GM21390 (cell line): ENCODE measurements around the gene KLHL22.
"Not testable (repeated sequence)": the region's sequence is repeated elsewhere in the genome, so short reads cannot be mapped to it uniquely, and the experiment has no call there.

Experiments used
- ATAC-seq: cut with Tn5 transposase; IDR thresholded peaks from one replicate; pipeline ENCODE4 v1.9.1; 2021; ENCODE audit not compliant: unreplicated experiment

Gene KLHL22

DNA sequence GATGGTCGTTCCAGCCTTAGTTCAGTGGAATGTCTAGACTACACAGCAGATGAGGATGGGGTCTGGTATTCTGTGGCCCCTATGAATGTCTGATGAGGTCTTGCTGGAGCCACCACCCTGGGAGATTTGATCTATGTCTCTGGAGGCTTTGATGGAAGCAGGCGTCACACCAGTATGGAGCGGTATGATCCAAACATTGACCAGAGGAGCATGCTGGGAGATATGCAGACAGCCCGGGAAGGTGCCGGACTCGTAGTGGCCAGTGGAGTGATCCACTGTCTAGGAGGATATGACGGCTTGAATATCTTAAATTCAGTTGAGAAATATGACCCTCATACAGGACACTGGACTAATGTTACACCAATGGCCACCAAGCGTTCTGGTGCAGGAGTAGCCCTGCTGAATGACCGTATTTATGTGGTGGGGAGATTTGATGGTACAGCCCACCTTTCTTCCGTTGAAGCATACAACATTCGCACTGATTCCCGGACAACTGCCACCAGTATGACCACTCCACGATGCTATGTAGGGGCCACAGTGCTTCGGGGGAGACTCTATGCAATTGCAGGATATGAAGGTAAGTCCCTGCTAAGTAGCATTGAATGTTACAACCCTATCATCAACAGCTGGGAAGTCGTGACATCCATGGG, 44.3 kb downstream of the KLHL22 start:
- ATAC-seq = not testable (repeated sequence)

DNA sequence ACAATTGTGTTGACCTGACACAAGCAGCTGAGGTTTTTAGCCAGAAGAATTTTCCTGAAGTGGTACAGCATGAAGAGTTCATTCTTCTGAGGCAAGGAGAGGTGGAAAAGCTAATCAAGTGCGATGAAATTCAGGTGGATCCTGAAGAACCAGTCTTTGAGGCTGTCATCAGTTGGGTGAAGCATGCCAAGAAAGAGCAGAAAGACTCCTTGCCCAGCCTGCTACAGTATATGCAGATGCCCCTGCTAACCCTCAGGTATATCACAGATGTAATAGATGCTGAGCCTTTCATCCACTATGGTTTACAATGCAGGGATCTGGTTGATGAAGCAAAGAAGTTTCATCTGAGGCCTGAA, 45.1 kb downstream of the KLHL22 start:
- no peak for ATAC-seq

DNA sequence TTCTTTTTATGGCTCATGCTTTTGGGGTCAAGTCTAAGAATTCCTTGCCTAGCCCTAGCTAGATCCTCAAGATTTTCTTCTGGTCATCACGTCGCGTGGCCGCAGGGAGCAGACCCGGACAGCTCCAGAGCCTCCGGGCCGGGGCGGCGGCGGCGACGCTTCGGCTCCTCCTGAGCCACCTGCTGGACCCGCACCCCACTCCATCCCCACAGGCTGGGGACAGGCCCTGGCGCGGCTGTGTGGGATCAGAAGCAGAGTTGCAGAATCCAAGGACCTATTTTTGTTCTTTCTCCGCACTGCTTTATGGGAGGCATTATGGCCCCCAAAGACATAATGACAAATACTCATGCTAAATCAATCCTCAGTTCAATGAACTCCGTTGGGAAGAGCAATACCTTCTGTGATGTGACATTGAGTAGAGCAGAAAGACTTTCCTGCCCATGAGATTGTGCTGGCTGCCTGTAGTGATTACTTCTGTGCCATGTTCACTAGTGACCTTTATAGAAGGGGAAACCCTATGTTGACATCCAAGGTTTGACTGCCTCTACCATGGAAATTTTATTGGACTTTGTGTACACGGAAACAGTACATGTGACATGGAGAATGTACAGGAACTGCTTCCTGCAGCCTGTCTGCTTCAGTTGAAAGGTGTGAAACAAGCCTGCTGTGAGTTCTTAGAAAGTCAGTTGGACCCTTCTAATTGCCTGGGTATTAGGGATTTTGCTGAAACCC, 45.6 kb downstream of the KLHL22 start:
- no peak for ATAC-seq

DNA sequence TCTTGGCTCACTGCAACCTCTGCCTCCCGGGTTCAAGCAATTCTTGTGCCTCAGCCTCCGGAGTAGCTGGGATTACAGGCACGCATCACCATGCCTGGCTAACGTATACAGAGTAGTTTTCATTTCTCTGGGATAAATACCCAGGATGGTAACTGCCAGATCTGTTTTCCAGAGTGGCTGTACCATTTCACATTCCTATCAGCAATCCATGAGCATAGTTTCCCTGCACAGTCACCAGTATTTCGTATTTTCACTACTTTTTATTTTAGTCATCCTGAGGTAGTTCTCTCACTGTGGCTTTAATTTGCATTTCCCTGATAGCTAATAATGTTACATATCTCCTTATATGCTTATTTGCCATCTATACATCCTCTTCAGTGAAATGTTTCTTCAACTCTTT, 47.0 kb downstream of the KLHL22 start:
- ATAC-seq = no peak

DNA sequence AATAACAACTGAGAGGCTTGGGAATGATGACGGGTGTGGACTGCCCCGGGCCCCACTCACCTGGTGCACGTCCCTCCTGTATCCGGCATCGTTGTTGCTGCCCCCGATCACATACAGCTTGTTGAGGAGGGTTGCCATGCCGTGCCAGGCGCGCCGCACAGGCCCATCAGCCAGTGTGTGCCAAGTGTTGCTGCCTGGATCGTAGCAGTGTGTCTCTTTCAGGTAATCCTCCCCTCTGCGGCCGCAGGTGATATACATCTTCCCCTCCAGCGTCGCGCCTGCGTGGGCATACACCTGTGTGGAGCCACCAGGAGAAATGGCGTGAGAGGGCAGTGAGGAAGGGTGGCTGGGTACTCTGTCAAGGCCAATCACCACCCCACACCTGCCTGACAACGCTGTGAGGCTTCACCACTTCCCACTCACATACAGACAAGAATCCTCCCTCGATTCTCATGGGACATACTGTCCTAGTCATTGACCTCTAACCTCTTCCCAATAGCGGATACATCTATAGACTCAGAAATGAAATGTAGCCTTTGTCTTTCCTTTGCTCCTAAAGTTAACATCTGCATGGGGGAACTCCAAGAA, 49.1 kb downstream of the KLHL22 start:
- no peak for ATAC-seq

DNA sequence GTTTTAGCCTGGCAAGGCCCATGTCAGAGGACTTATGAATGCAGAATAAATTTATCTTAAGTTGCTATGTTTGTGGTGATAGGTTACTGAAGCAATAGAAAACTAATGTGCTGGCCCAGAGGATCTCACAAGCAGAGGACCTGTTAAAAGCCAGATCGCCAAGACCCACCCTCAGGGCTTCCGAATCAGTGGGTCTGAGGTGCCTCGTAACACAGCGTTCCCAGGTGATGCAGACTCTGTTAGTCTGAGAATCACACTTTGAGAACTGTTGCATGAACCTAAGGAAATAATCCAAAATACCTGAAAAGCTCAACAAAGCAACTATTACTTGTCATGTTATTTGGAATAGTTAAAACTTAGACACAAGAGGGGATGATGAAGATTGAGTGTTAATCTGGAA, 51.3 kb downstream of the KLHL22 start:
- ATAC-seq = no peak

DNA sequence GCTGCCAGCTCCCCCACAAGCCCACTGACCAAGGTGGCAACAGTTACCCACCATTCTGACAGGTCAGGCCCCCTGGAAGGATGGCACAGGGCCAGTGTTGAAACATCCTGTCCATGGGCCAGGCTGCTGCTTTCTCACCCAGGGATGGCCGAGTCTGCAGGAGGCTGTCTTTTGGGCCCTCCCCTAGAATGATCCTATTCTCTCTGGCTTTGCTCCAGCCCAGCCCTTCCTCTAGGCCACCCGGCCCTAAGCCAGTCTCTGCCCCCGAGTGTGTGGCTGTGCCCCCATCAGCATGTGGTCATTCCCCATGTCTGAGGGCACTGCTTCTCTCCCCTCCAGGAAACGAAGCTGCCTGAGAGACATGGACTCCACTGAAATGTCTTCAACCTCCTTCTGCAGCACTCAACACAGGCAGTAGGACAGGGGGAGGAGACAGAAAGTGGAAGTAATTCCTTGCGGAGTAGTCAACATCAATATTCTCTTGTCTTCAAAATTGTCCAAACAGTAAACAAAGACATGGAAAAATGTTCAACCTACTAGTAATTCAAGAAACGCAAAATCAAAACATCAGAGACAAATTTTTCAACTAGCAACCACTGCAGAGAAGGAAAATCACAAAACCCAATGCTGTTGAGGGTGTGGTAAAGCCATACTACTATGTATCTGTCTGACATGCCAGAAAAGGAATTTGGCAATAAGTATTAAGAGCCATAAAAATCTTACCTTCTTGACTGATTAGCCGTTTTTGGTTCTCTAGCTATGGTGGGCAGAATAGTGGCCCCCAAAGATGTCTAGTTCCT, 52.9 kb downstream of the KLHL22 start:
- ATAC-seq = no peak

DNA sequence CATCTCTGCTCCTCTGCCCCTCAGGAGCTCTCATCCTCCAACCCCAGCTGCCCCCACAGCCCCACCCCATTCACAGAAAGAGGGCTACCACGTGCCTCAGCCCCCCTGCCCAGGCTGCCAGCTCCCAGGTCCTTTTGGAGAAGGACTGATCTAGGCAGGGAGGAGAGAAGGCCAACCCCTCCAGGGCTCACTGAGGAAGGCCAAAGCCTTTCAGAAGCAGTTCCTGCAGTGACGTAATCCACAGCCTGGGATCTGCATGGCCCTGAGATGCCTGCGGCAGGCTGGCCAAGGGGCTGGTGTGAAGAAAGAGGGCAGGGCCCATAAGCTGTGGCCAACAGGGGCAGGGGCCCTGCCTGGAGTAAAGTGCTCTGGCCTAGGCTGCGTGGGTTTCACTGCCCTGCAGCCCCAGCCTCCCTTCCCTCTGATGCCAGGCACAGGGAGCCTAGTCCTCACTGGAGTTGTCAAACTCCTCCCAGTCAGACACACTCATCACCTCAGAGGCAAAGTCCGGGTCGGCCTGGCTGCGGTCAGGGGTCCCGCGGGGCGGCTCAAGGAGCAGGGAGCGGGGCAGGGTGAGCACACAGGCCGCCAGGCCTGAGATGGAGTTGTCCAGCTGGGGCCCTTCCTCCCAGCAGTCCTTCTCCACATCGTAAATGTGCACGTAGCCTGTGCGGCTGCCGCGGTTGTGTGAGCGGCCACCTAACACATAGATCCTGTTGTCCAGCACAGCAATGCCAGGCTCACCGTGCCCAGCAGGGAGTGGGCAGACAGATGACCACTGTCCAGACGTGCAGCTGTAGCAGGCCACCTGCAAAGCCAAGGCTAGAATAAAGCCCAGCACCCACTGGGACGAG, 53.7 kb downstream of the KLHL22 start:
- ATAC-seq = no peak

DNA sequence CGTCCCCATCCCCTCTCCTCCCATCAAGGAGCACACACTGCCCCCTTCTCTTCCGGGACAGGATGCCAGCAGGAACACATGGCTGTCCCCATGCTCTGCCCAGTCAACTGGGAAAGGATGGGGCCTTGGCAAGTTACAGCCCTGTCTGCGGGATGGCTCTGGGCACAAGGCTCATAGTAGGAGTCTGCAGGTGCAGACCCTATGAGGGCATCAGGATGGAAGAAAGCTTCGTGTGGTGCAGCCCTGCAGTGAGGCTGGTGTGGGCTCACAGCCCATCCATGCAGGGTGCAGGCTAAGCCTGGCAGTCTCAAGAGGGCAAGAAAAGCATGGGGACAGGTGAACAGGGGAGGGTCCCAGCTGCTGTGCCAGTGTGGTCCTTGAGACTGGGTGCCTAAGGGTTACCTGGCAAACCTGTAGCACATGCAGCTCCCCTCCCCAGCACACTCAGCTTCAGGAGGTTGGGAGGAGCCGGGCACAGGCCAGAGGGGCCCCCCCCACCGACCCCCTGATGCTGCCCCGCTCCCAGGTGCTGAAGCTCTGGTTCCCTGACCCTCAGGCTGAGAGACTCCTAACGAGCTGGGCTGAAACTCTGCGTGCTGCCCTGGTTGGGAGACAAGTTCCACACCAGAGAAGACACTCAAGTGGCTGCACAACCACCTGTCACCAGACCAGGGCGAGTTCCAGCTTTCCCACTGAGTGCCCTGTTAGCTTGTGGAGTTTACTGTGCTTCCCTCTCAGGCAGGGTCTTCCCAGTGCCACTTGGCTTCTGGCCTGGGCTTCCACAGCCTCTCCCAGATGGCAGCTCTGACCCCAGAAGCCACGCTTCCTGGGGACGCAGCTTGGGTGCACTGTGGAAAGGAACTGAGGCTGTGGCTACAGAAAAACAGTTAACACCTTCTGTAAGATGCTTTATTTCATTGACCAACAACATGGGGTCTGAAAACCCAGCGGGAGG, 54.7 kb downstream of the KLHL22 start:
- no peak for ATAC-seq

DNA sequence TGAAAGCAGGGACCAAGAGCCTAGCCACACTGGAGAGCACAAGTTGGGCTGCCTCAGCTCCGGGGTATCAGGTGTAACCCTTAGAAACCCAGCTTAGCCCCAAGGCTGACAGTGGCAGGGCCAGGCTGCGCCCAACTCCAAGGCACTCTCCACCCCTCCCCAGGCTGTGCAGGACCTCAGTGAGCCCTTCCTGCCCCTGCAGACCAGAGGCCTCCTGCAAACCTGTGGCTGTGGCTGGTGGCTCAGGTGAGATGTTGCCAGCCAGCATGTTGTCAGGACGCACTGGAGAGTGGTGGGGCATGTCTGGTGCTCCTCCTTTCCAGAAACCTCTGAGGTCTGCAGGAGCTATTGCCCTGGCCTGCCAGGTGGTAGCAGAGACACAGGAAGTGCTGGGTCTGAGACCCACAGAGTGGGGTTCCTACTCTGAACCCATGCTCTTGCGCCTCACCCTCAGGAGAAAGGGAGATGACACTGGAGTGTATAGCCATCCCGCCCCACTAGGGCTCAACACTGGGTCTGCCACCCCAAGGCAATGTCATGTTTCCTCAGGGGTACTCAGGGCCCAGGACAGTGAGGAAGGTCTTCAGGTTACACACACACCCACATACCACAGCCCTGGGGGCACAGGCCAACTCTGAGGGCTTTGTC, 55.5 kb downstream of the KLHL22 start:
- no peak for ATAC-seq

DNA sequence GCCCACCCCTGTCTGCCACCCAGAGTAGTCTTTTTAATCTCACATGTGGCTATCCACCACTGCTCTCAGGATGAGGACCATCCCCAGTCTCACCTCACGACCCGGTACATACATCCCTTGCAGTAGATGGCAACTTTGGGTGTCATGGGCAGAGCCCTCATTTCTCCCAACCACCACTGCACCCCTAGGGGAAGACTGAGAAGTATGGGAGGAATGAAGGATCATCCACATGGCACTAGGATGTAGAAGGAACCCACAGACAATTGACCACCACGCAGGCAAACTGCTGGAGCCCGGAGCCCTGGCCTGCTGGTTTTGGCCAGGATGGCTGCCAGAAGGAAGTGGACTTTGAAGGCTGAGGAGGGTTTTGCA, 56.1 kb downstream of the KLHL22 start:
- no peak for ATAC-seq

DNA sequence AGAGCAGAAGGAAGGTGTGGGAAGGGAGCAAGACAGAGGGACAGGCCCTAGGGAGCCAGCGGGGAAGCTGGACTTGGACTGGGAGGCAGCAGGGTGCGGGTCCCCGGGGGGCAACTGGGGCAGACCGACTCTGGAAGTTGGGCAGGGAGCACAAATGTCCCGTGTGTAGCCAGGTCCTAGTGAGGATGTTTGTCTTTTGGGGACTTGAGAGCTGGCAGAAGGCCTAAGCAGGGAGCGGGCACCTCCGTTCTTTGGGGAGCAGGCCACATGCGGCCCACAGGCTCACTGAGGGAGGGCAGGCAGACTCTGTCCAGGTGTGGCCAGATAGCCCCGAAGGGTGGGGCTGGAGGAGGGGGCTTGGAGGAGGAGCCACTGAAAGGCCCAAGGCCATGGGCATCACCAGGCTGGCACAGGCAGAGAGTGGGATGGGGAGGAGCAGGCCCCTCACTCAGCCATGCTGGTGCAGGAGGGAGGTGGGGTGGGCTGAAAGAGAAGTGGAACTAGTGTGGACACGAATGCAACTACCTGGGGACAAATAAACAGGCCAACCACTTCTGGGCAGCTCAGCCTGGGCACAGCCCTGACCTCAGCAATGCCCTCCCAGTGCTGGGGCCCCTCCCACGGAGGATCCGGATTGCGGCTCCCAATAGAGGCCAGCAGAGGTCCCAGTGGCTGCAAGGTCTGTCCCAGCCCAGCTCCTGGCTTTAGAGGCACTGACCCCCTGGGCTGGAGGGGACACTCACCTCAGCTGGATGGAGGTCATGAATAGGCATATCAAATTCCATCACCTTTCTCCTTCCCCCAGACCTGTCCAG, 56.7 kb downstream of the KLHL22 start:
- ATAC-seq = no peak

DNA sequence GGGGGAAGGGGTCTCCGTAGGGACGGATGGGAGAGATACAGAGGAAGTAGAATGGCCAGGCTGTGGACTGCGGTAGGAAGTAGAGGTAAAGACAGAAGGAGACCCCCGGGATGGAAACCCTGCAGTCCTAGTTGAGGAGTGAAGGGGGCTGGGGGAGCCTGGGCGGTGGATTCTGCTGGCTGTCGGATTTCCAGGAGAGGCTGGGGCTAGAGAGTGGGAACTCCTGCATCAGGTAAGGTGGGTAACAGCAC, 57.2 kb downstream of the KLHL22 start:
- no peak for ATAC-seq

DNA sequence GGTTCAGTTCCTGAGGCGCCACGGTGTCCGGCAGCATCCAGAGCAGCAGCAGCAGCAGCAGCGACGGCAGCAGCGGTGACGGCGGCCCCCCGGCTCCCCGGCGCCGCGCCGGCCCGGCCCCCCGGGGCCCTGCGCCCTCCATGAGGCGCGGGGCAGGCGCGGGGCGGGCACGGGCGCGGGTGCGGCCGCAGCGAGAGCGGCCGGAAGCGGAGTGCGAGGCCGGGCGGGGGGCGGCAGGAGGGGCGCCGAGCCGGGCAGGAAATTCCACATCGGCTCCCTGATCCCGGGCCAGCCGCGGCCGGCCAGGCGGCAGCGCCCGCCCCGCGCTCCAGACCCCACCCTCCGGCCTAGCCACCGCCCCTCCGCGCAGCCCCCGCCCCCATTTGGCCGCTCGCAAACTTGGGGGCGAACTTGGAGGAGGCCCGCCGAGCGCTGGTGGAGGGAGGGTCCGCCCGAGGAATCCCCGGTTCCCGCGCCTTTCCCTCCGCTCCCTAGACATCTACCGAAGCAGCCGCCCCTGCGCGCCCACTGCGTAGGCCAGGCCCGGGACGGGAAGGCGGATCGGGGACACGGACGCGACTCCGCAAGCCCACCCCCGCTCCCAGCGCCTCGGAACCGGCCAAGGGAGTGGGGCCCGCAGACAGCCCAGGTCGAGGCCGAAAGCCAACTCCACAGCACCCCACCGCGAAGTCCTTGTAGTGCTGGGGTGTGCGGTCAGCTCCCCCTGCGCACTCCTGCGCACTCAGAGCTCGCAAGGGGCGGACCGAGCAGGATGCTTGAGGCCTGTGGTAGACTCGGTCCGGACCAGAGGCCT, 57.8 kb downstream of the KLHL22 start, which contains the start of gene SCARF2:
SCARF2 (minus strand) TSS at position 213 of the 814 bp plus-strand sequence; CDS start at position 142, 71 bp downstream.
- no peak for ATAC-seq

DNA sequence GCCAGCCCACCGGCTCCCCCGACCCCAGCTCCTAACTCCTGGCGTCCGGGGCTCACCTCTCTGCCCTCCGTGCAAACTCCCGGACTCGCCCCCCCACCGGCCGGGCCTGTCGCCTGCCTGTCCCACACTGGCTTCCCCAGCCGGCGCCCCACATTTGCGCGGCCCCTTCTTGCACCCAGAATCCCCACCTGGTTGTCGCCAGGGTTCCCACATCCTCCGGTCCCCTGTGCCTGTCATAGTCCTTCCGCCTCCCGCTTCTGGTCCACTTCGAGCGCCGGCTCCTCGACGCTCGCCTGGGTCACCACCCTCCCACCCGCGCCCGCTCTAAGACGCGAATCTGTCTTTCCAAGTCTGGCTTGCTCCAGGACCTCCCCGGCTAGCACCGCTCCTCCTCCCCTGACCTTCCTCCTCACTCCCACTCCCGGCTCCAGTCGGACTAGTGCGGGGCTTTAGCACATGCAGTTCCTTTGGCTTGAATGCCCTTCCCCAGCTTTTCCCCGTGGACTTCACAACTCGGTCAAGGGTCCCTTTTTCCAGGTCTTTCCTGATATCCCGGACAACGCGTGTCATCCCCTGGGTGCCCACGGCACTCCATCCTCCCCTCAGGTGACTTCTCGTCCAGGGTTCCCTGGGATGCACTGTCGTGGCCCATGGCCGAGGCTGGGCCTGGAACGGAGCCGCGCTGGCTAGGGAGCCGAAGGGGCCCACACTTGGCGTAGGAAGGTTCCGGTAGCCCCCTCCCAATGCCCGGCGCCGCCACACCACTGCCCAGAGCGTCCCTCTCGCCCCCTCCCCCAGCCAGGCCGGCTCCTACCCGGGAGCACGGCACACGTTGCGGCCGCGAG, 58.6 kb downstream of the KLHL22 start:
- ATAC-seq = no peak

DNA sequence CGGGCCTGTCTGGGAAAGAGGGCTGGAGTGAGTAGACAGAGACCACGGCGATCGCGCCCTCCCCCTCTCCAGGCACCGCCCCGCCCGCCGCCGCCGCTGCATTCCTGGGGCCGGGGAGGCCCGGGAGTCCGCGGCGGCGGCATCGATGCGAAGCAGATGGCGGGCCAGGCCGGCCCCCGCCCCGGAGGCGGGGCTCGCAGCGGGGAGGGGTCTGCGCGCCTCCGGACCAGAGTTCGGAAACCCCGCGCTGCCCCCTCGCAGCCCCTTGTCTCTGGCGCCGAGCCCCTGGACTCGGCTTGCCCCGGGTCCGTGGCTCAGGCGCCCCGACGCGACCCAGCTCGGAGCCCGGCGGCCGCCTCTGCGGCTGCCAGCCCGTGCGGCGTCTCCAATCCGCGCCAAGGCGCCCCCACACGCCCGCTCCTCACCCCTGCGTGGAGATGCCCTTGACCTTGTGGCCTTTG, 59.3 kb downstream of the KLHL22 start:
- no peak for ATAC-seq
